Heart right ventricle (tissue), 16 donors: ENCODE measurements around the gene SEMA3D. TPM values are rescaled to one million over a fixed set of nuclear protein-coding genes. Genes with fewer than 3 reads are reported as not detected.
"Not testable (repeated sequence)": the region's sequence is repeated elsewhere in the genome, so short reads cannot be mapped to it uniquely, and the experiment has no call there.

Experiments used
- ATAC-seq, 8 donors: fragments of 200-7000 bp; cut with Tn5 transposase; one replicate each; pipeline ENCODE4 v1.9.1; 2020; ENCODE audit warnings: mild to moderate bottlenecking in 8 of 8, moderate library complexity in 8 of 8, moderate number of reproducible peaks in 1 of 8
- DNase-seq, 2 donors: peaks; one replicate each; pipeline ENCODE4 v3.0.0-alpha.2; 2020
- H3K27ac ChIP-seq, 10 donors: fragments of 200-600 bp; sonication (generic) in 2 of 10; one replicate each; pipeline versions ENCODE4 v1.5.0 to v1.8.0; 2020 to 2022; ENCODE audit warnings: mild to moderate bottlenecking in 3 of 10
- H3K27me3 ChIP-seq, 7 donors: fragments of 200-600 bp; one replicate each; pipeline ENCODE4 v1.8.0; 2021 to 2022; ENCODE audit warnings: mild to moderate bottlenecking in 2 of 7
- H3K36me3 ChIP-seq, 9 donors: fragments of 200-600 bp; sonication (generic) in 1 of 9; one replicate each; pipeline versions ENCODE4 v1.5.0 to v1.8.0; 2020 to 2022; ENCODE audit warnings: mild to moderate bottlenecking in 2 of 9
- H3K4me1 ChIP-seq, 9 donors: fragments of 200-600 bp; sonication (generic) in 1 of 9; one replicate each; pipeline versions ENCODE4 v1.5.0 to v1.8.0; 2020 to 2022; ENCODE audit warnings: mild to moderate bottlenecking in 4 of 9
- H3K4me3 ChIP-seq, 10 donors: fragments of 200-600 bp; sonication (generic) in 2 of 10; one replicate each; pipeline versions ENCODE4 v1.5.0 to v1.8.0; 2020 to 2022; ENCODE audit warnings: mild to moderate bottlenecking in 7 of 10, moderate library complexity in 2 of 10
- H3K9me3 ChIP-seq, 11 donors: fragments of 200-600 bp in 10 of 11; sonication (generic) in 2 of 11; one replicate each; pipeline versions ENCODE4 v1.5.0 to v1.8.0; 2013 to 2022; ENCODE audit warnings: mild to moderate bottlenecking in 2 of 11, control low read depth in 1 of 11, moderate library complexity in 1 of 11
- WGBS, 2 donors: extraction: QIAGEN DNeasy Blood & Tissue Kit; methylation state at CpG; one replicate each; pipeline ENCODE4 v1.1.7; 2013; ENCODE audit warnings: inconsistent platforms in 1 of 2; 5-methylcytosine and 5-hydroxymethylcytosine counted together
- intact Hi-C, 10 donors: fragments of 100-400 bp; cut with DNase I; formaldehyde crosslinking; loops; one replicate each; pipeline versions ENCODE4 v1.11.1 to v1.14.2; 2022
- polyA plus RNA-seq, 2 donors: library from polyadenylated mRNA; stranded (reverse); fragments of 200-250 nt; gene quantifications; one replicate each; pipeline ENCODE4 v1.2.3, GENCODE V29; 2013
- total RNA-seq, 10 donors: library from RNA; stranded (reverse); fragmentation: NEBNext Ultra II Directional in 3 of 10; extraction: Animal tissue kit (Norgen Biotek cat#: 25700) in 3 of 10; gene quantifications; one replicate each; pipeline versions ENCODE4 v1.2.1 to v1.2.4, GENCODE V29; 2021 to 2023
- TF ChIP-seq, protein P1 (sequence below), 9 donors: fragments of 200-600 bp; sonication (generic) in 2 of 9; IDR thresholded peaks; one replicate each; pipeline versions ENCODE4 v1.5.0 to v1.8.0; 2021 to 2022; ENCODE audit warnings: antibody characterized with exemption in 9 of 9, mild to moderate bottlenecking in 5 of 9, moderate library complexity in 1 of 9
- donor health status: Arrhythmogenic right ventricular cardiomyopathy.
- donor health status: ischemic (EF 13 %, LVEDD 7.1; RV severe dilation, severe dysfunction).
- donor health status: healthy with polysubstance abuse.
- donor health status: DM: no; HTN: yes; CAD: no.
- donor health status: DM: no; HTN: no; CAD: no.
- donor health status: ischemic (EF 25% LVEDD 6.9; RV normal size, moderate dysfunction).
- donor health status: ischemic (EF 25% LVEDD 5.7; RV mildly dilated, moderate dysfunction).
- donor health status: healthy.
- donor health status: DM: yes; HTN: yes; CAD: no.
- donor health status: Ischemic cardiomyopathy.
- donor health status: ischemic (EF 35%, LVEDD 5.7; RV mildly dilated, moderate dysfunction).
- donor health status: nonischemic (EF 11% LVEDD 7.7; RV severe dilation, severe dysfunction).
- donor health status: DM: yes; HTN: yes; CAD: no.
- donor health status: PGD.
- donor health status: ischemic (EF 29% LVEDD 5.4; RV normal size, mild dysfunction).
- donor health status: nonischemic (EF 23%, LVEDD 6.1; RV moderate dilation, normal function).

The SEMA3D gene
- total and polyA plus RNA-seq, 12 donors, result 0.10 to 3.5 (median 0.86) TPM

DNA sequence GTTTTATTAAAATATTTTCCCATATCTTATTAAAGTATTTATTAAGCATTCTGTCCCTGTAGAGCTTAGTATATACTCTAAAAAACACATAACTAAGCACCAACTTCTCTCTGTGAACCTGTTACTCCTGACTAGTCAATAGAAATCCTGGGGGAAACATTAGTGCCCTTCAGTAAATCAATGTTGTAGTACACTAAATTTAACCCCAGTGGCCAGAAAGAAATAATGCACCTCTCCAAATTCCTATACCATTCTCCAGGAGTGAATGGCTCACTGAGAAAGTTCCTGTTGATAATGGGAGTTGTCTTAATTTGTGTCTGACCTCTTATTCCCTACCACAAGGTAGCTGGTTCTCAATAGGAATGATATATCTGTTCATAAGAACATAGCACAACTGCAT, 188.2 kb downstream of the SEMA3D start:
- Histone ChIP-seq H3K36me3 (no peaks in the 10 kb centered on the region), H3K27ac (no peak overlapping the region), H3K9me3 (no peaks in the 10 kb centered on the region), H3K27me3 (no peaks in the 10 kb centered on the region), H3K4me1 (peaks cover 0 to 5% (median 0%) of the 10 kb centered on the region in 9 donors), H3K4me3 (no peak overlapping the region)
- ATAC-seq (no peak), DNase-seq (no peak)
- intact Hi-C loops, result no loop called here
- TF ChIP-seq, protein P1, sequence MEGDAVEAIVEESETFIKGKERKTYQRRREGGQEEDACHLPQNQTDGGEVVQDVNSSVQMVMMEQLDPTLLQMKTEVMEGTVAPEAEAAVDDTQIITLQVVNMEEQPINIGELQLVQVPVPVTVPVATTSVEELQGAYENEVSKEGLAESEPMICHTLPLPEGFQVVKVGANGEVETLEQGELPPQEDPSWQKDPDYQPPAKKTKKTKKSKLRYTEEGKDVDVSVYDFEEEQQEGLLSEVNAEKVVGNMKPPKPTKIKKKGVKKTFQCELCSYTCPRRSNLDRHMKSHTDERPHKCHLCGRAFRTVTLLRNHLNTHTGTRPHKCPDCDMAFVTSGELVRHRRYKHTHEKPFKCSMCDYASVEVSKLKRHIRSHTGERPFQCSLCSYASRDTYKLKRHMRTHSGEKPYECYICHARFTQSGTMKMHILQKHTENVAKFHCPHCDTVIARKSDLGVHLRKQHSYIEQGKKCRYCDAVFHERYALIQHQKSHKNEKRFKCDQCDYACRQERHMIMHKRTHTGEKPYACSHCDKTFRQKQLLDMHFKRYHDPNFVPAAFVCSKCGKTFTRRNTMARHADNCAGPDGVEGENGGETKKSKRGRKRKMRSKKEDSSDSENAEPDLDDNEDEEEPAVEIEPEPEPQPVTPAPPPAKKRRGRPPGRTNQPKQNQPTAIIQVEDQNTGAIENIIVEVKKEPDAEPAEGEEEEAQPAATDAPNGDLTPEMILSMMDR (IDR thresholded peaks at IDR 0.05), result no peak

DNA sequence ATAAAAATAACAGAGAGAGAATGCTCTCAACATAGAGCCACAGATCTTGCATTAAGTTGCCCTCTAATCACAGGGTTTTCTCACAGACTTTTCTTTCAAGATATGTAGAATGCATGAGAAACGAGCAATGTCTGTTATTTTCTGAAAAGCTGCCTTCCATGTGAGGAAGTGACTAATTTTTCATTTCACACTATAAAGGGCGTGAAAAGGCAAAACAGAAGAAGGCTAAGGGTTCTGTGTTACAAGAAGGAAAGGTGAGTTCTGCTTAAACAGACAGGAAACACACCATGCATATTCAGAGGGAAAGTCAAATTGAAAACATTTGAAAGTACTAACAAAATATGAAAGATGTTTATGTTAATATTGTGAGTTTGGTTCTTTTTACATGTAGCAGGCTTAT, 189.2 kb downstream of the SEMA3D start:
- intact Hi-C loops, result no loop called here
- TF ChIP-seq, protein P1 (IDR thresholded peaks at IDR 0.05), result no peak
- Histone ChIP-seq H3K36me3 (no peaks in the 10 kb centered on the region), H3K9me3 (no peaks in the 10 kb centered on the region), H3K27me3 (no peaks in the 10 kb centered on the region), H3K4me3 (no peak overlapping the region), H3K27ac (no peak overlapping the region), H3K4me1 (peaks cover 0 to 4% (median 0%) of the 10 kb centered on the region in 9 donors)
- no peak for DNase-seq
- WGBS, 2 donors, result 62 to 65% methylated on average over 2 of the region's 2 CpGs
- ATAC-seq, result no peak

DNA sequence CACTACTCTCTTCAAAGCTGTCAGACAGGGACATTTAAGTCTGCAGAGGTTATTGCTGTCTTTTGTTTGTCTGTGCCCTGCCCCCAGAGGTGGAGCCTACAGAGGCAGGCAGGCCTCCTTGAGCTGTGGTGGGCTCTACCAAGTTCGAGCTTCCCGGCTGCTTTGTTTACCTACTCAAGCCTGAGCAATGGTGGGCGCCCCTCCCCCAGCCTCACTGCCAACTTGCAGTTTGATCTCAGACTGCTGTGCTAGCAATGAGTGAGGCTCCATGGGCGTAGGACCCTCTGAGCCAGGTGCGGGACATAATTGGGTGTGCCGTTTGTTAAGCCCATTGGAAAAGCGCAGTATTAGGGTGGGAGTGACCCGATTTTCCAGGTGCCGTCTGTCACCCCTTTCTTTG, 193.9 kb downstream of the SEMA3D start:
- ATAC-seq, H3K27ac ChIP-seq, H3K36me3 ChIP-seq, DNase-seq, intact Hi-C loops, H3K9me3 ChIP-seq, H3K27me3 ChIP-seq, H3K4me1 ChIP-seq, H3K4me3 ChIP-seq: not testable (repeated sequence)
- WGBS, 2 donors, result 93 to 95% methylated on average over 9 of the region's 9 CpGs

DNA sequence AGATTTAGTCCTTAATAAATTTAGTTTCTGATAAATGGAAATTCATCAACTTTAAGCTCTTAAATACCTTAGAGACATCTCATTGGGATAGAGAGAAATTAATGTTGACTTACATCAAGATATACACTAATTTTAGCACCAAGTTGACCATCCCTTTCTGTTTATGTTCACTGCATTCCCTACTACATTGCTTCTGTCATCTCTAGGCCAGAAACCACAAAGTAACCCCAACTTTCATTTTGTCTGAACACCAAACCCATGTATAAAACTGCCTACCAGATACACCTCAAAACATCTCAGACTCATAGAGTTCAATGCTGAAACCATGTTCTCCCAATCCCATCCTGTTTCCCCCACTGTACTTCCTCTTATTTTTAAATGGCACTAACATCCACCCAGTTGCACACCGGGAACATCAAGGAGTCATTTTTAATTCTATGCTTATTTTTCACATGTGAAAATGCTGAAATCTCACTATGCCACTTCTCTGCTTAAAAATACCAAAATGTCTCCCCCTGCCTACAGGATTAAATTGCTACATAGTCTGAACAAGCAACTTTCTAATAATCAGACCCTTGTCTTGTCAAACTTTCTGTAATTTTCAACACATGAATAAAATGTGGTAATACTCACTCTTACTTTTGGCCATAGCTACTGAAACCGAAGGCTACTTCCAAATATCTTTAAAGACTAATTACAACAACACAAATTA, 201.6 kb downstream of the SEMA3D start:
- no peaks in the 10 kb centered on the region for H3K4me1 ChIP-seq
- no peaks in the 10 kb centered on the region for H3K36me3 ChIP-seq
- no peak for DNase-seq
- H3K27ac ChIP-seq, result no peak overlapping the region
- H3K27me3 ChIP-seq, result no peaks in the 10 kb centered on the region
- no peak overlapping the region for H3K4me3 ChIP-seq
- 78% methylated on average over 2 of the region's 2 CpGs for WGBS, 2 donors
- TF ChIP-seq, protein P1 (IDR thresholded peaks at IDR 0.05), result peak in 1 of 9 donors; percentile 12
- no peak for ATAC-seq
- H3K9me3 ChIP-seq, result peaks cover 0 to 5% (median 0%) of the 10 kb centered on the region in 11 donors
- intact Hi-C loops, result no loop called here

DNA sequence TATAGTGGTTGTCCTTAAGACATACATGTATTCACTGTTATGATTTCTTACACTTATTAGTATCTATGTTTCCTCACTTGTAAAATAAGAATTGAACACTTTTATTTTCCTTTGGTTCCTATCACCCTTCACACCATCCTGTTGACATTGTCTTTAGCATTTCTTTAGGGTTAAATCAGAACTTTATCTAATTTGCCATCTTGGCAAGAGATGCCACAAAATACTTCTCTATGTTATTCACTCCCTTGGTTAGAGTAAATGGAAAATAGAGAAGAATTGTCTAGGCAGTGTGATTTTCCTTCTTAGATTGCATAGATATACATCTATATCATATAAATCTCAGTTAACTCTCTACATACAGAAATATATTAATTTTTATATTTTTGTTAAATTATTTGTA, 204.7 kb downstream of the SEMA3D start:
- TF ChIP-seq, protein P1 (IDR thresholded peaks at IDR 0.05), result no peak
- no peaks in the 10 kb centered on the region for H3K36me3 ChIP-seq
- DNase-seq (no peak), ATAC-seq (no peak)
- H3K4me3 ChIP-seq, result no peak overlapping the region
- no peaks in the 10 kb centered on the region for H3K27me3 ChIP-seq
- intact Hi-C loops, result no loop called here
- no peaks in the 10 kb centered on the region for H3K9me3 ChIP-seq
- no peaks in the 10 kb centered on the region for H3K4me1 ChIP-seq
- no peak overlapping the region for H3K27ac ChIP-seq
